Neural cell (in vitro differentiated cells): ENCODE results near the gene PLD1. TPM values are rescaled to one million over a fixed set of nuclear protein-coding genes. Genes with fewer than 3 reads are reported as not detected.

ENCODE experiments used
- H2AFZ ChIP-seq: fragments of 200-600, 300-800 bp; sonication (generic), shearing (Covaris generic); 2 replicates; pipeline ENCODE4 v1.6.0; 2014; ENCODE audit warnings: low read depth, mild to moderate bottlenecking, antibody characterized with exemption, low read length, moderate library complexity
- H3F3A ChIP-seq: fragments of 200-600 bp; shearing (Covaris generic); 2 replicates; pipeline ENCODE4 v1.6.1; 2016; ENCODE audit warnings: mild to moderate bottlenecking, moderate library complexity, mixed read lengths, antibody characterized with exemption, low read length; ENCODE audit not compliant: insufficient read depth, poor library complexity, severe bottlenecking
- H3K27ac ChIP-seq: fragments of 200-600, 300-800 bp; sonication (generic), shearing (Covaris generic); 2 replicates; pipeline ENCODE4 v1.5.1; 2014; ENCODE audit warnings: mild to moderate bottlenecking, low read length, moderate library complexity
- H3K27me3 ChIP-seq: fragments of 300-800, 200-600 bp; sonication (generic), shearing (Covaris generic); 2 replicates; pipeline ENCODE4 v1.6.0; 2014; ENCODE audit warnings: mild to moderate bottlenecking, low read depth, low read length, moderate library complexity; ENCODE audit not compliant: insufficient read depth
- H3K36me3 ChIP-seq: fragments of 300-800, 200-600 bp; sonication (generic), shearing (Covaris generic); 2 replicates; pipeline ENCODE4 v1.5.1; 2014; ENCODE audit warnings: mild to moderate bottlenecking, antibody characterized with exemption, low read length, moderate library complexity; ENCODE audit not compliant: insufficient read depth
- H3K4me2 ChIP-seq: fragments of 300-800, 200-600 bp; sonication (generic), shearing (Covaris generic); 2 replicates; pipeline ENCODE4 v1.6.0; 2014; ENCODE audit warnings: mild to moderate bottlenecking, low read length
- H3K4me3 ChIP-seq: fragments of 300-800, 200-600 bp; sonication (generic), shearing (Covaris generic); 2 replicates; pipeline ENCODE4 v1.5.1; 2014; ENCODE audit warnings: mild to moderate bottlenecking, low read length, moderate library complexity
- H3K79me2 ChIP-seq: fragments of 200-600 bp; shearing (Covaris generic); replicated peaks from 2 replicates; pipeline ENCODE4 v1.6.0; 2014; ENCODE audit warnings: mild to moderate bottlenecking, low read length, moderate library complexity; ENCODE audit not compliant: insufficient read depth
- H3K9ac ChIP-seq: fragments of 300-800, 200-600 bp; sonication (generic), shearing (Covaris generic); 2 replicates; pipeline ENCODE4 v1.6.1; 2016; ENCODE audit warnings: mild to moderate bottlenecking, low read length, mixed read lengths
- H3K9me2 ChIP-seq: fragments of 200-600 bp; shearing (Covaris generic); 2 replicates; pipeline ENCODE4 v1.6.1; 2016; ENCODE audit warnings: mild to moderate bottlenecking, low read length, mixed read lengths; ENCODE audit not compliant: insufficient read depth
- H3K9me3 ChIP-seq: fragments of 200-600, 300-800 bp; sonication (generic), shearing (Covaris generic); 2 replicates; pipeline ENCODE4 v1.6.1; 2016; ENCODE audit warnings: mild to moderate bottlenecking, mixed run types, low read length, moderate library complexity, mixed read lengths
- H4K20me1 ChIP-seq: fragments of 200-600 bp; shearing (Covaris generic); 2 replicates; pipeline ENCODE4 v1.6.1; 2016; ENCODE audit warnings: mild to moderate bottlenecking, mixed run types; ENCODE audit not compliant: insufficient read depth
- CTCF ChIP-seq: fragments of 450-650 bp; IDR thresholded peaks from 2 replicates; pipeline ENCODE4 v1.5.1; 2014; ENCODE audit warnings: antibody characterized with exemption, mild to moderate bottlenecking, moderate library complexity; ENCODE audit not compliant: poor library complexity, severe bottlenecking
- EP300 ChIP-seq: fragments of 450-650 bp; conservative IDR thresholded peaks from 2 replicates; pipeline ENCODE4 v1.6.1; 2014; ENCODE audit warnings: antibody characterized with exemption, mild to moderate bottlenecking, moderate library complexity; ENCODE audit not compliant: poor library complexity, severe bottlenecking
- EZH2 ChIP-seq: fragments of 200-600, 300-800 bp; shearing (Covaris generic), sonication (generic); IDR thresholded peaks from 2 replicates; pipeline ENCODE4 v1.6.1; 2014; ENCODE audit warnings: antibody characterized with exemption, low read length, borderline replicate concordance, mild to moderate bottlenecking; ENCODE audit not compliant: insufficient read depth, poor library complexity, severe bottlenecking
- MXI1 ChIP-seq: fragments of 450-650 bp; conservative IDR thresholded peaks from 2 replicates; pipeline ENCODE4 v1.6.1; 2014; ENCODE audit warnings: antibody characterized with exemption, mild to moderate bottlenecking; ENCODE audit not compliant: poor library complexity, severe bottlenecking
- POLR2AphosphoS5 ChIP-seq: IDR thresholded peaks from 2 replicates; pipeline ENCODE4 v1.6.1; 2012
- RAD21 ChIP-seq: fragments of 450-650 bp; conservative IDR thresholded peaks from 2 replicates; pipeline ENCODE4 v1.6.1; 2014; ENCODE audit warnings: antibody characterized with exemption, mild to moderate bottlenecking, moderate library complexity
- REST ChIP-seq: IDR thresholded peaks from 2 replicates; pipeline ENCODE4 v1.6.1; 2012; ENCODE audit warnings: borderline replicate concordance
- SMC3 ChIP-seq: fragments of 450-650 bp; conservative IDR thresholded peaks from 2 replicates; pipeline ENCODE4 v1.6.1; 2014; ENCODE audit warnings: antibody characterized with exemption, mild to moderate bottlenecking, moderate library complexity; ENCODE audit not compliant: poor library complexity
- TAF1 ChIP-seq: IDR thresholded peaks from 2 replicates; pipeline ENCODE4 v1.6.1; 2012; ENCODE audit warnings: low read depth
- polyA plus RNA-seq: library from polyadenylated mRNA; depleted of rRNA; stranded (reverse); fragments of >200 nt; gene quantifications from 2 replicates; pipeline ENCODE4 v1.2.3, GENCODE V29; 2014

PLD1 gene
- polyA plus RNA-seq, 1 donor from 2014 or later: 0.06 TPM

GRCh38 chr3:171755656-171756055 is 54.6 kb downstream of the PLD1 start:
- Histone ChIP-seq H3K79me2 (no peaks in the 10 kb centered on the region), H4K20me1 (no peaks in the 10 kb centered on the region), H3K4me2 (no peak overlapping the region), H3K36me3 (no peaks in the 10 kb centered on the region), H3K4me3 (no peak overlapping the region), H3K9me2 (no peaks in the 10 kb centered on the region), H3F3A (no peaks in the 10 kb centered on the region), H3K27ac (no peak overlapping the region), H3K9ac (no peak overlapping the region), H3K27me3 (no peaks in the 10 kb centered on the region), H3K9me3 (no peaks in the 10 kb centered on the region), H2AFZ (no peak overlapping the region)
- TF ChIP-seq SMC3: no peak
- no peak for TF ChIP-seq CTCF
- TF ChIP-seq POLR2AphosphoS5: no peak
- TF ChIP-seq MXI1: no peak
- no peak for TF ChIP-seq REST
- TF ChIP-seq RAD21: no peak
- TF ChIP-seq TAF1: no peak
- no peak for TF ChIP-seq EZH2
- TF ChIP-seq EP300: no peak

GRCh38 chr3:171755015-171755589 is 55.2 kb downstream of the PLD1 start:
- TF ChIP-seq SMC3 (no peak), REST (no peak), EZH2 (no peak), MXI1 (no peak), CTCF (no peak), EP300 (no peak), POLR2AphosphoS5 (no peak), TAF1 (no peak), RAD21 (no peak)
- no peaks in the 10 kb centered on the region for H3F3A ChIP-seq
- H3K4me3 ChIP-seq: no peak overlapping the region
- H3K36me3 ChIP-seq: no peaks in the 10 kb centered on the region
- H3K79me2 ChIP-seq: no peaks in the 10 kb centered on the region
- no peak overlapping the region for H3K9ac ChIP-seq
- H4K20me1 ChIP-seq: peaks cover 3% of the 10 kb centered on the region
- H2AFZ ChIP-seq: no peak overlapping the region
- H3K9me2 ChIP-seq: no peaks in the 10 kb centered on the region
- H3K27ac ChIP-seq: no peak overlapping the region
- H3K27me3 ChIP-seq: no peaks in the 10 kb centered on the region
- H3K4me2 ChIP-seq: no peak overlapping the region
- no peaks in the 10 kb centered on the region for H3K9me3 ChIP-seq
